Mucosa of gallbladder (tissue), 1 donor: ENCODE results near the gene NCAPD2. TPM values are rescaled to one million over a fixed set of nuclear protein-coding genes. Genes with fewer than 3 reads are reported as not detected.

Source experiments
- DNase-seq: peaks from one replicate; pipeline ENCODE4 v3.0.0-alpha.2; 2020; ENCODE audit warnings: low spot score
- total RNA-seq: library from RNA; stranded (reverse); gene quantifications from one replicate; pipeline ENCODE4 v1.2.1, GENCODE V29; 2021
- donor health status: DM: no; HTN: no; CAD: no.

Gene NCAPD2
- total RNA-seq, 1 donor from 2014 or later, result 36.6 TPM

DNA sequence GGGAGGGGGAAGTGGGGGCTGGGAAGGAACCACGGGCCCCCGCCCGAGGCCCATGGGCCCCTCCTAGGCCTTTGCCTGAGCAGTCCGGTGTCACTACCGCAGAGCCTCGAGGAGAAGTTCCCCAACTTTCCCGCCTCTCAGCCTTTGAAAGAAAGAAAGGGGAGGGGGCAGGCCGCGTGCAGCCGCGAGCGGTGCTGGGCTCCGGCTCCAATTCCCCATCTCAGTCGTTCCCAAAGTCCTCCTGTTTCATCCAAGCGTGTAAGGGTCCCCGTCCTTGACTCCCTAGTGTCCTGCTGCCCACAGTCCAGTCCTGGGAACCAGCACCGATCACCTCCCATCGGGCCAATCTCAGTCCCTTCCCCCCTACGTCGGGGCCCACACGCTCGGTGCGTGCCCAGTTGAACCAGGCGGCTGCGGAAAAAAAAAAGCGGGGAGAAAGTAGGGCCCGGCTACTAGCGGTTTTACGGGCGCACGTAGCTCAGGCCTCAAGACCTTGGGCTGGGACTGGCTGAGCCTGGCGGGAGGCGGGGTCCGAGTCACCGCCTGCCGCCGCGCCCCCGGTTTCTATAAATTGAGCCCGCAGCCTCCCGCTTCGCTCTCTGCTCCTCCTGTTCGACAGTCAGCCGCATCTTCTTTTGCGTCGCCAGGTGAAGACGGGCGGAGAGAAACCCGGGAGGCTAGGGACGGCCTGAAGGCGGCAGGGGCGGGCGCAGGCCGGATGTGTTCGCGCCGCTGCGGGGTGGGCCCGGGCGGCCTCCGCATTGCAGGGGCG is 40.2 kb downstream of the NCAPD2 start, which contains the start of gene GAPDH:
Gene GAPDH, plus strand, starts transcription at position 595 of the 772 bp plus-strand sequence. CDS start 316 bp downstream, outside the sequence.
- DNase-seq, result peak; percentile 95

DNA sequence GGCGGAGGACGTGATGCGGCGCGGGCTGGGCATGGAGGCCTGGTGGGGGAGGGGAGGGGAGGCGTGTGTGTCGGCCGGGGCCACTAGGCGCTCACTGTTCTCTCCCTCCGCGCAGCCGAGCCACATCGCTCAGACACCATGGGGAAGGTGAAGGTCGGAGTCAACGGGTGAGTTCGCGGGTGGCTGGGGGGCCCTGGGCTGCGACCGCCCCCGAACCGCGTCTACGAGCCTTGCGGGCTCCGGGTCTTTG is 40.7 kb downstream of the NCAPD2 start:
- no peak for DNase-seq

DNA sequence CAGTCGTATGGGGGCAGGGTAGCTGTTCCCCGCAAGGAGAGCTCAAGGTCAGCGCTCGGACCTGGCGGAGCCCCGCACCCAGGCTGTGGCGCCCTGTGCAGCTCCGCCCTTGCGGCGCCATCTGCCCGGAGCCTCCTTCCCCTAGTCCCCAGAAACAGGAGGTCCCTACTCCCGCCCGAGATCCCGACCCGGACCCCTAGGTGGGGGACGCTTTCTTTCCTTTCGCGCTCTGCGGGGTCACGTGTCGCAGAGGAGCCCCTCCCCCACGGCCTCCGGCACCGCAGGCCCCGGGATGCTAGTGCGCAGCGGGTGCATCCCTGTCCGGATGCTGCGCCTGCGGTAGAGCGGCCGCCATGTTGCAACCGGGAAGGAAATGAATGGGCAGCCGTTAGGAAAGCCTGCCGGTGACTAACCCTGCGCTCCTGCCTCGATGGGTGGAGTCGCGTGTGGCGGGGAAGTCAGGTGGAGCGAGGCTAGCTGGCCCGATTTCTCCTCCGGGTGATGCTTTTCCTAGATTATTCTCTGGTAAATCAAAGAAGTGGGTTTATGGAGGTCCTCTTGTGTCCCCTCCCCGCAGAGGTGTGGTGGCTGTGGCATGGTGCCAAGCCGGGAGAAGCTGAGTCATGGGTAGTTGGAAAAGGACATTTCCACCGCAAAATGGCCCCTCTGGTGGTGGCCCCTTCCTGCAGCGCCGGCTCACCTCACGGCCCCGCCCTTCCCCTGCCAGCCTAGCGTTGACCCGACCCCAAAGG is 41.2 kb downstream of the NCAPD2 start:
- DNase-seq, result peak; percentile 66

DNA sequence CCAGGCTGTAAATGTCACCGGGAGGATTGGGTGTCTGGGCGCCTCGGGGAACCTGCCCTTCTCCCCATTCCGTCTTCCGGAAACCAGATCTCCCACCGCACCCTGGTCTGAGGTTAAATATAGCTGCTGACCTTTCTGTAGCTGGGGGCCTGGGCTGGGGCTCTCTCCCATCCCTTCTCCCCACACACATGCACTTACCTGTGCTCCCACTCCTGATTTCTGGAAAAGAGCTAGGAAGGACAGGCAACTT is 41.7 kb downstream of the NCAPD2 start:
- no peak for DNase-seq

DNA sequence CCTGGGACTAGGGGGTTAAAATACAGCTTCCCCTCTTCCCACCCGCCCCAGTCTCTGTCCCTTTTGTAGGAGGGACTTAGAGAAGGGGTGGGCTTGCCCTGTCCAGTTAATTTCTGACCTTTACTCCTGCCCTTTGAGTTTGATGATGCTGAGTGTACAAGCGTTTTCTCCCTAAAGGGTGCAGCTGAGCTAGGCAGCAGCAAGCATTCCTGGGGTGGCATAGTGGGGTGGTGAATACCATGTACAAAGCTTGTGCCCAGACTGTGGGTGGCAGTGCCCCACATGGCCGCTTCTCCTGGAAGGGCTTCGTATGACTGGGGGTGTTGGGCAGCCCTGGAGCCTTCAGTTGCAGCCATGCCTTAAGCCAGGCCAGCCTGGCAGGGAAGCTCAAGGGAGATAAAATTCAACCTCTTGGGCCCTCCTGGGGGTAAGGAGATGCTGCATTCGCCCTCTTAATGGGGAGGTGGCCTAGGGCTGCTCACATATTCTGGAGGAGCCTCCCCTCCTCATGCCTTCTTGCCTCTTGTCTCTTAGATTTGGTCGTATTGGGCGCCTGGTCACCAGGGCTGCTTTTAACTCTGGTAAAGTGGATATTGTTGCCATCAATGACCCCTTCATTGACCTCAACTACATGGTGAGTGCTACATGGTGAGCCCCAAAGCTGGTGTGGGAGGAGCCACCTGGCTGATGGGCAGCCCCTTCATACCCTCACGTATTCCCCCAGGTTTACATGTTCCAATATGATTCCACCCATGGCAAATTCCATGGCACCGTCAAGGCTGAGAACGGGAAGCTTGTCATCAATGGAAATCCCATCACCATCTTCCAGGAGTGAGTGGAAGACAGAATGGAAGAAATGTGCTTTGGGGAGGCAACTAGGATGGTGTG is 42.3 kb downstream of the NCAPD2 start:
- no peak for DNase-seq

DNA sequence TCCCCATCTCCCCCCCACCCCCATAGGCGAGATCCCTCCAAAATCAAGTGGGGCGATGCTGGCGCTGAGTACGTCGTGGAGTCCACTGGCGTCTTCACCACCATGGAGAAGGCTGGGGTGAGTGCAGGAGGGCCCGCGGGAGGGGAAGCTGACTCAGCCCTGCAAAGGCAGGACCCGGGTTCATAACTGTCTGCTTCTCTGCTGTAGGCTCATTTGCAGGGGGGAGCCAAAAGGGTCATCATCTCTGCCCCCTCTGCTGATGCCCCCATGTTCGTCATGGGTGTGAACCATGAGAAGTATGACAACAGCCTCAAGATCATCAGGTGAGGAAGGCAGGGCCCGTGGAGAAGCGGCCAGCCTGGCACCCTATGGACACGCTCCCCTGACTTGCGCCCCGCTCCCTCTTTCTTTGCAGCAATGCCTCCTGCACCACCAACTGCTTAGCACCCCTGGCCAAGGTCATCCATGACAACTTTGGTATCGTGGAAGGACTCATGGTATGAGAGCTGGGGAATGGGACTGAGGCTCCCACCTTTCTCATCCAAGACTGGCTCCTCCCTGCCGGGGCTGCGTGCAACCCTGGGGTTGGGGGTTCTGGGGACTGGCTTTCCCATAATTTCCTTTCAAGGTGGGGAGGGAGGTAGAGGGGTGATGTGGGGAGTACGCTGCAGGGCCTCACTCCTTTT is 43.1 kb downstream of the NCAPD2 start:
- DNase-seq, result no peak

DNA sequence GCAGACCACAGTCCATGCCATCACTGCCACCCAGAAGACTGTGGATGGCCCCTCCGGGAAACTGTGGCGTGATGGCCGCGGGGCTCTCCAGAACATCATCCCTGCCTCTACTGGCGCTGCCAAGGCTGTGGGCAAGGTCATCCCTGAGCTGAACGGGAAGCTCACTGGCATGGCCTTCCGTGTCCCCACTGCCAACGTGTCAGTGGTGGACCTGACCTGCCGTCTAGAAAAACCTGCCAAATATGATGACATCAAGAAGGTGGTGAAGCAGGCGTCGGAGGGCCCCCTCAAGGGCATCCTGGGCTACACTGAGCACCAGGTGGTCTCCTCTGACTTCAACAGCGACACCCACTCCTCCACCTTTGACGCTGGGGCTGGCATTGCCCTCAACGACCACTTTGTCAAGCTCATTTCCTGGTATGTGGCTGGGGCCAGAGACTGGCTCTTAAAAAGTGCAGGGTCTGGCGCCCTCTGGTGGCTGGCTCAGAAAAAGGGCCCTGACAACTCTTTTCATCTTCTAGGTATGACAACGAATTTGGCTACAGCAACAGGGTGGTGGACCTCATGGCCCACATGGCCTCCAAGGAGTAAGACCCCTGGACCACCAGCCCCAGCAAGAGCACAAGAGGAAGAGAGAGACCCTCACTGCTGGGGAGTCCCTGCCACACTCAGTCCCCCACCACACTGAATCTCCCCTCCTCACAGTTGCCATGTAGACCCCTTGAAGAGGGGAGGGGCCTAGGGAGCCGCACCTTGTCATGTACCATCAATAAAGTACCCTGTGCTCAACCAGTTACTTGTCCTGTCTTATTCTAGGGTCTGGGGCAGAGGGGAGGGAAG is 43.9 kb downstream of the NCAPD2 start:
- peak; percentile 84 for DNase-seq

DNA sequence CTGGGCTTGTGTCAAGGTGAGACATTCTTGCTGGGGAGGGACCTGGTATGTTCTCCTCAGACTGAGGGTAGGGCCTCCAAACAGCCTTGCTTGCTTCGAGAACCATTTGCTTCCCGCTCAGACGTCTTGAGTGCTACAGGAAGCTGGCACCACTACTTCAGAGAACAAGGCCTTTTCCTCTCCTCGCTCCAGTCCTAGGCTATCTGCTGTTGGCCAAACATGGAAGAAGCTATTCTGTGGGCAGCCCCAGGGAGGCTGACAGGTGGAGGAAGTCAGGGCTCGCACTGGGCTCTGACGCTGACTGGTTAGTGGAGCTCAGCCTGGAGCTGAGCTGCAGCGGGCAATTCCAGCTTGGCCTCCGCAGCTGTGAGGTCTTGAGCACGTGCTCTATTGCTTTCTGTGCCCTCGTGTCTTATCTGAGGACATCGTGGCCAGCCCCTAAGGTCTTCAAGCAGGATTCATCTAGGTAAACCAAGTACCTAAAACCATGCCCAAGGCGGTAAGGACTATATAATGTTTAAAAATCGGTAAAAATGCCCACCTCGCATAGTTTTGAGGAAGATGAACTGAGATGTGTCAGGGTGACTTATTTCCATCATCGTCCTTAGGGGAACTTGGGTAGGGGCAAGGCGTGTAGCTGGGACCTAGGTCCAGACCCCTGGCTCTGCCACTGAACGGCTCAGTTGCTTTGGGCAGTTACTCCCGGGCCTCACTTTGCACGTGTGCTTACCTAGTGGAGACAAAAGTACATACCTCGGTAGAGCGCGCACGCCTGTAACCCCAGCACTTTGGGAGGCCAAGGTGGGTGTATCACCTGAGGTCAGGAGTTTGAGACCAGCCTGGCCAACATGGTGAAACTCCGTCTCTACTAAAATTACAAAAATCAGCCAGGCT is 44.8 kb downstream of the NCAPD2 start:
- DNase-seq, result no peak

DNA sequence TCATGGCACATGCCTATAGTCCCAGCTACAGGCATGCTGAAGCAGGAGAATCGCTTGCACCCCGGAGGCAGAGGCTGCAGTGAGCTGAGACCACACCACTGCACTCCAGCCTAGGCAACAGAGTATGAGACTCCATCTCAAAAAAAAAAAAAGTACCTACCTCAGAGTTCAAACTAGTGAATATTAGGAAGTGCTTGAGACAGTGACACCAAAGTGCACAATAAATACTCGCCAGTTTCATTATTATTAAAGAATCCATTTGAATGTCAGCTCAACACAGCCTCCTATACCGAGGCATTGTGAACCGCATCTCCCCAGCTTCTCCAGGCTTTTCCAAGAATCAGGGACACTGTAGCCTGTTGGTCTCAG is 45.4 kb downstream of the NCAPD2 start:
- DNase-seq, result no peak

DNA sequence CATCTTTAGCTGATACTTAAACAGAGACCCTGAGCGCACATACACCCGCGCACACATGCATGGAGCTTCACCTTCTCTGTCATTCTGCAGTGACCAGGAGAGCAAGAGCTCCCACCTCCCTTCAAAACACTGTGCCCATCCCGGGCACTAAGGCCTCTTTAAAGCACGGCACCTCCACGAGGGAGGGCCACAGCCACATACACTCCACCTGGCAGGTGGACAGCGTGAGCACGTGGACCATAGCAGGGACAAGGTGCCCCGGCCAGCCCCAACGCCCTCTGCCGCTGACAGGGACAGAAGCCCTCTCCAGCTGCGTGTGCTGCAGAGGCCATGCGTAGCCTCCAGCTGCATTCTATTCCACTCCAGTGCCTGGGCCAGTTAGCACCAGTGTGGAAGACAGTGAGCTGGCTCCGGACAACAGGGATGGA is 45.8 kb downstream of the NCAPD2 start:
- DNase-seq, result no peak

DNA sequence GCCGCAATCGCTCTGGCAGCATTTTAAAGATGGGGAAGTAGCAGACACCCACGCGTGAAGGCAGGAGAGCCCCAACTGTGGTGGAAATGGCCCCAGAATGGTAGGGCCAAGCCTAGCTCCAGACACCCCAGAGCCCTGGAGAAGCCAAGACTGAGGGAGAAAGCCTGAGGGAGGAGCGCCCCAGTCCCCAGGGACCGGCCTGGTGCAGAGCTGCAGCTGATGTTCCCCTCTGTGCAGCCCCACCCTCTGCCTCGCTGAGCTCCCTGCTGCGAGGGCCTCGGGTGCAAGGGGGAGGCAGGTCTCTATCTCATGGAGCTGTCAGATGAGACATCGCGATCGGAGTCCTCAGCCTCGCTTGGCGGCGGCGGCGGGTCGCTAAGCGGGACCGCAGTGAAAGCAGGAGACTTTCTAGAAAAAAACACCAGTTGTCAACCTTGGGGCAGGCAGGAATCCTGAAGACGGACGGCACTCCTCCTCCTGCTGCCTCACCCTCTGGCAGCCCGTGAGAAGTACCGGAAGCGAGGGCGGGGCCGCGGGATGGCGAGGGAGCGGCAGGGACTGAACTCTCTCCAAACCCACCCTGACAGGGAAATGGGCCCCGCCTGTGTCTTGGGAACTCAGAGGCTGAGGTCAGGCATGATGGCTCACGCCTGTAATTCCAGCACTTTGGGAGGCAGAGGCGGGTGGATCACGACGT is 46.4 kb downstream of the NCAPD2 start:
- peak; percentile 87 for DNase-seq

DNA sequence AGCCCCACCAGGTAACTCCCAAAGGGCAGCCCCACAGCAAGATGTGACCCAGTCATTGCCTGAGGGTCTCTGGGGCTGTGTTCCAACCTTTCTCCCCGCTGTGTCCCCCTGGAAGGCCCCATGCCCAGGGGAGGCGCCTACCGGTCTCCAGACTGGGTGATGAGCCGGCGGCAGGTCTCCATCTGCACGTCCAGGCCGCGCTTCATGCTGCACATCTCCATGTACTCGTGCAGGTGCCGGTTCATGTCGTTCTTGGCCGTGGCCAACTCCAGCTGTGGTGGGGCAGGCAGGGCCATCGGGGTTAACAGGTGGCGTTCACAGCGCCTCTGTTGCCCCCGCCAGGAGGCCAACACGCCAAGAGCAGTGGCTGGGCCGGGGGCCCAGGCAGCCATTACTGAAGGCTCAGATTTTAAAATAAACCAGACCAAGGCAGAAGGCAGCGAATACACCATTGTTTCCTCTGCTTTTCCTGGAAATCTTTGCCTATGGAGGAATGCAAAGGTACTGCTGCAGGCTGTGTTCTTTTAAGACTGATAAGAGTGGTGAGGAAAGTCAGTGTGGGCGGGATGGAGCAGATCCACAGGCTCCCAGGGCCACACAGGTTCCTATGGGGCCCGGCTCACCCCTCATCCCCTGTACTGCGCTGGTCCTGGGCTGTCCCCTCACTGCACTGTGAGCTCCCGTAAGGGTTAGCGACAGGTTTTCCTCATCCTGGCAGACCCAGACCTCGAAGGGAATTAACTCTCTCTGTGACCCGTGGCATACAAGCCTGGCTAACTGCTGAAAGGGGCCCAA is 47.7 kb downstream of the NCAPD2 start:
- no peak for DNase-seq

DNA sequence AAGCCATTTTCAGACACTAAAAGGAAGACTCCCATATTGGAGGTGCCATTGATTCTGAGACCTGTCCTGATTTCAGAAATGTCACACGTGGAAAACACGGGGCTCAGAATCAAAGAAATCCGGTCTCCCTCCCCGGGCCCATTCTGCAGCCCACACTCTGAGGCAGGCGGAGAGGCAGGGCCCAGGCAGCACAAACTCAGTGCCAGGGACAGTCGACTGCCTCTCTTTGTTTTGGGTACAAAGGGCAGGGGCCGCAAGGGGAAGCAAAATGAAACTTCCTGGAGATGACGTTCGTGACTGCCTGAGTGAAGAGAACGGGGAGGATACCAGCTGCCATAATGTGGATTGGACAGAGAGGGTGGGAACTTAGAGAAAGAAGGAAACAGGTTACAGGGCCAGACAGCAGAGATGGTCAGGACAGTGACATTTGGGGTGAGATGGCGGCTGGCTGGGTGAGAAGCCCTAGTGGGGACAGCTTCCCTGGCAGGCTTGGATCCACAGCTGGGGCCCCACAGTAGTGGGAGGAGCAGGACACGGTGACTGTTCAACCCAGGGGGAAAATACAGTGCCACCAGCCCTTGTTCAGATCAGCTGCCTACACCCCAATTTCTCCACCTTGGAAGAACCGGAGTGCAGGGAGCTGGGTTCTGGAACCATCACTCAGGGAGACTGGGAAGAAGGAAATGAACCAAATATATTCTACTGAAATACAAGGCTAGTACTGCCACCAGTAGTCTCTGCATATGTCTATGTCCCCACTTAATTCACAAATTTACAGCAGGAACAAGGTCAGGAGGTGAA is 48.5 kb downstream of the NCAPD2 start:
- peak; percentile 73 for DNase-seq

DNA sequence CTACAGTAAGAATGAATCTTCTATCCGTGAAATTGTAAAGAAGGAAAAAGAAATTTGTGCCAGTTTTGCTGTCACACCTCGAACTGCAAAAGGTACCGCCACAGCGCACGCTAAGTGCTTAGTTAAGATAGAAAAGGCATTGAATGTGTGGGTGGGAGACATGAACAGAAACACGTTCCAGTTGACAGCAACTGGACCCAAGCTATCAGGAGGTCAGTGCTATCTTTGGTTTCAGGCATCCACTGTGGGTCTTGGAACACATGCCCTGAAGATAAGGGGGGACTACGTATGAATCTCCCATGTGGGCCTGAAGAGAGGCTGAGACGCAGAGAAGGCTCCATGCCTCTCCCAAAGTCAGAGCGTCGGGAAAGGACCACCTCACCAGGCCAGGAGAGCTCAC is 52.1 kb downstream of the NCAPD2 start:
- no peak for DNase-seq

DNA sequence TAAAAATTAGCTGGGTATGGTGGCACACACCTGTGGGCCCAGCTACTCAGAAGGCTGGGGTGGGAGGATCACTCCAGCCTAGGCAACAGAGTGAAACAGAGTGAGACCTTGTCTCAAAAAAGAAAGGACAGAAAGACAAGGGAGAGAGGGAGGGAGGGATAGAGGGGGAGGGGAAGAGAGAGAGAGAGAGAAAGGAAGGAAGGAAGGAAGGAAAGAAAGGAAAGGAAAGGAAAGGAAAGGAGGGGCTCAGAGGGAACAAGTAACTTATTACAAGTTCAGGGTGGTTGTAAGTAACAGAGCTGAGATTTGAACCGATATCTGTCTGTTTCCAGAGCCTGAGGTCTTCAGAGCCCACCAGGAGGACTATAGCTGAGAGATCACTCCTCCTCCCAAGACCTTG is 53.7 kb downstream of the NCAPD2 start:
- no peak for DNase-seq

DNA sequence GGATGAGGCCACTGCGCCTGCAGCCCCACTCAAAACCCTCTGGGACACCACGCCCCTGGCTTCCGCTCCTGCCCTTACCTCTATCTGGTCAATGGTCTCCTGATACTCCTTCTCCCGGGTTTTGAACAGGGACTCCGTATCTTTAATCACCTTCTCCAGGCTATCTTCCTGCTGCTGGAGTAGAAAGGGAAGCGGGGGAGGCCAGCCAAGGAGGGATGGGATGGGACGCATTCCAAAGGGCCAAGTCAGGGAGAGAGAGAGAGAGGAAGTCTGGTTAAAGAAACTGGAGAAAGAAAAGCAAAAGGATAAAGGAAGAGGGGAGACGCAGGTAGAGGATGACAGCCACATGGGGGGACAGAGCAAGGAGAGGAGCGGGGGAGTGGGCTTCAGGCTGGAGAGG is 54.1 kb downstream of the NCAPD2 start:
- no peak for DNase-seq

DNA sequence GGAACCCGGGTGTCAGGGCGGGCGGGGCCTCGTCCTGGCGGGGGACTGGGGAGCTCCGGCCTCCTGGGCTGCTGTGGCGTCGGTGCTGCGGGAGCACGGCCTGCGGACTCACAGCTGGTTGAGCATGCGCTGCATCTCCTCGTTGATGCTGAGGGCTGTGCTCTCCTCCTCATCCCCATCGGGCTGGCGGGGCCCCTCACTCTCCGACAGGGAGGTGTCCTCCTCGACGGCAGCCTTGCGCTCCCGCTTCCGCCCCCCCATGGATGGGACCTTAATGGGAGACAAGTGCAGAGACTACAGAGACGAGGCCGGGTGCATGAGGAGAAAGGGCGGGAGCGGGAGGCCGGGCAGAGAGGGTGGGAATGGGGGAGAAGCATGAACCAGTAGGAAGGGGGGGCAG is 54.7 kb downstream of the NCAPD2 start:
- DNase-seq, result no peak
